ENCODE measurements around the gene NMT1.

- TF ChIP-seq CTCF (IDR thresholded peaks at IDR 0.05) (no peak), POLR2A (IDR thresholded peaks at IDR 0.05) (no peak), POLR2AphosphoS5 (IDR thresholded peaks at IDR 0.05) (no peak), EP300 (IDR thresholded peaks at IDR 0.05) (no peak)
Observed at GRCh38 chr17:45029758-45030423, 31.2 kb upstream of the NMT1 start.

Measured in upper lobe of left lung (tissue), 4 donors.